CD4-positive, alpha-beta T cell treated with Interferon alpha-2 for 1 hour (primary cell): Measurements from ENCODE around the gene LPCAT1.
"Not testable (repeated sequence)": the region's sequence is repeated elsewhere in the genome, so short reads cannot be mapped to it uniquely, and the experiment has no call there.

Experiments
- DNase-seq, 2 donors: peaks; one replicate each; pipeline ENCODE4 v3.0.0-alpha.2; 2020 to 2022

The LPCAT1 gene

DNA sequence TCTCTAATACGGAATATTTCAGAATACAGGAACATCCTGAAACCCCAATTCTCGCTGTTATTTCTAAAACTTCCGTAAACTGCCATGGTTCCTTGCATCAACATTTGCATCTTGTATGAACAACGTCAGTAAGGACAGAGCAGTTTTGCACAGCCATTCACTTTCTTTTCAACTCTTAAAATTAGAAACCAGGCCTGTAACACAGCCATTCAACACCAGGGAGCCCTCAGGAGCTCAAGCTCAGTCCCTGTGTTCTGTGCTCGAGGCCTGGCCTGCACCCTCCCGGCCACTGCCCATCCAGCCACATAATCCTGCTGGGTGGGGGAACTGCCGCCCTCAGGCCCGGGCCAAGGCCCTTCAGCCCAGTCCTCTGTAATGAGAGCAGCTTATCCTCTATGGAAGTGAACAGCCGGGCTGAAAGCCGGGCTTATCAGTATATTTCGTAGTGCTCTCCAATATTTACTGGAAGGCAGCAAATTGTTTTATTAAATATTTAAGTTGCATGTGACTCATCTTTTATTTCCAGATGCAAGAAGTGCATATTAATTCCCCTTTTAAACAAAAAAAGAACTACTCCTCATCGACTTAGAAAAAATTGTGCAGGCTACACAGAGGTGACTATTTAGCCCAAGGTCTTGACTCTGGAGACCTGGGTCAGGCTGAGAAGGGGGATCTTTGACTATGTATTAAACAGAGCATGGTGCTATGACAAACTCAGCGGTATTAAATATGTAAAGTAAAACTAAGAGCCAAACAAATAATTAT lies 45.3 kb downstream of the LPCAT1 start:
- DNase-seq = no peak

DNA sequence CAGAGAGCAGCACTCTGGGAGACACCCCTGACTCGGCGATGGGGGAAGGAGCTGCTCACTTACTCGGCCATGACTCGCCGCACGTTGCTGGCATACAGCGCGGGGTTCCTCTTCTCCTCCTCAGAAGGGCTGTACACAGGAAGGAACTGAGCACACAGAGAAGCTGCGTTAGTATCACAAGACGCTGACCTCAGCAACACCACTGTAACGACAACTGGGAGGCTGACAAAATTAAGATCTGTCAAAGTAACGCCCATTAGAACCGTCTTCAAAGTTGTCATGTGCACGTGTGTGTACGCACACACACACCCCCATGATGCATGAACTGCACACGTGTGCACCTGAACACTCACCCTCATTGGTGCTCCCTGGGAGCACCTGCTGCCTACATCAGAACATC lies 46.4 kb downstream of the LPCAT1 start:
- peak in 1 of 2 donors; percentile 75 for DNase-seq

DNA sequence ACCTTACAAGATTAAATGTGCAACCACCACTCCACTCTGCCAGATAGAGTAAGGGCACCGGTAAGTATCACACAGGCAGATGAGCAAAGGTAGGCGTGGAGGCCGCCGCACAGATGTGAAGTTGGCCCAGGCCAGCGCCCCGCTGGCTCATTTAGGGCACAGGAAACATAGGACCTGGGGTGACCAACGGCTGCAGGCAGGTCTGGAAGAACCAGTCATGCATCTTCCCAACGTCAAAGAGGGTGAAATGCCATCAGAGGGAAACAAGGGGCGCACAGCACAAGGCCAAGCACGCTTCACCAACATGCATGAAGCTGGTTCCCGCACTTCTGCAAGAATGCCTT lies 46.8 kb downstream of the LPCAT1 start:
- DNase-seq = no peak

DNA sequence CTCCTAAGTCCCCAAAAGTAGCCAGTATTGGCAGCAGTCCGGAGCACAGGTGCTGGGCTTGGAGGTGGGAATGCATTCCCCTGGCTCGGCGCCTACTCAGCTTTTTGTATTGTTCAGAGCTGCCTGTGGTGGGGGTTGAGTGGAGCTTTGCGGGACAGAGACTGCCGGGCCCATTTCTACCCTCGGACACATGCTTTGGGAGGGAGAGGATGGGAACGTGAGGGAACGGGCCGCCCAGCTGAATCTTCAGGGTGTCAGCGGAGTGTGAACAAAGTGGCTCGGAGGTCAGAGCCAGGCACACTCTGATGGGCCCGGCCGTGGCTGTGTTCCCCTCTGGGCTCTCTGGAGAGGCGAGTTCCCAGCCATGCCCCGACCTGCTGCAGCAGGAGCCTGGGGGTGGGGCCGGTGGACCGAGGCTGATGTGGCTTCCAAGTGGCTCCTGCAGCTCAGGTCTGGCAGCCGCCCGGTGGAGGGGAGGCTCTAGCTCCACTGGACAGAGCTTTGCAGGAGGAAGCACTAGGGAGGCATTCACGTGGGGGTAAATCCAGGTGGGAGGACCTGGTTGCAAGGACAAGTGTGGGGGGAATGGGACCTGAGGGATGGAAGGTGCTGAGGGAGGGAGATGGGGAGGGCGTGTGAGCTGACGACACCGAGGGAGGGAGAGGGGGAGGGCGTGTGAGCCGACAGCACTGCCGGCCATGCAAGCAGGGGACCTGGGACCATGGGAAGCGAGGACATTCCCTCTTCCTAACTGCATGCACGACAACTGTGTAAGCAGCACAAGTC lies 47.4 kb downstream of the LPCAT1 start:
- DNase-seq = no peak

DNA sequence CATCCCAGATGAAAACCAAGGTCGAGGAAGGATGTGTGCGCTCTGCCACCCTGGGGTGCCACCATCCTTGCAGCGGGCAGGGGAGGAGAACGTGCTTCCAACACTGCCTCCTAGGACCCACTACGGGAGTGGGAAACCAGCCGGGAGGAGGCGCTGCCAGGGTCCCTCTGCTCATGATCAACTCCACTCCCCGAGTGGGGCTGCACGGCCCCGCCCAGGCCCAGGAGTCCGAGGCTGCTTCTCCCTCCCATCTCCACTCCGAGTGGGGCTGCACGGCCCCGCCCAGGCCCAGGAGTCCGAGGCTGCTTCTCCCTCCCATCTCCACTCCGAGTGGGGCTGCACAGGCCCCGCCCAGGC lies 48.2 kb downstream of the LPCAT1 start:
- not testable (repeated sequence) for DNase-seq

DNA sequence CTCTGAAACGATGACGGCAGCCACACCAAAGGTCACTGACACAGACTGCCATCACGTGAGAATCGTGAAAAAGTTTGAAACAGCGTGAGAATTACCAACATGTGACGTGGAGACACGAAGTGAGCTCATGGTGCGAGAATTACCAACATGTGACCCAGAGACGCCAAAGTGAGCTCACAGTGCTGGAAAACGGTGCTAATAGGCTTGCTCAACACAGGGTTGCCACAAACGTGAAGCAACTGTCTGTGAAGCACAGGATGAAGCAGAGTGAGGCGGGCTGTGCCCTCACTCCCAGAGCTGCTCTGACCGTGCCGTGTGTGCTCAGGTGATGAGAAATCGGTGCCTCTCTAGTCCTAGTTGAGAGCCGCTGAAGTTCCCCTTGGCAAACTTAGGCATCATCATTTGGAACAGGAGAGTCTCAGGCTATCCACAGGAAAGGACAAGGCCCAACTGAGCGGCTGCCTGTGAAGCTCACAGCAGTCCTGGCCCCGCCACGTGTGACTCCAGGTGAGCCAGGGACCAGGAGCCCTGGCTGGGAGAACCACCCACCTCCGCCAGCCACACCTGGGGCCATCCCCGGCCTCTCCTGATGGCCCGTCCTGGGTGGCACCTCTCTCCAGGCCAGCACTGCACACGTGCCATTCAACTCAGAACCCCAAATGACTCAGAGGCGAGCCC lies 48.8 kb downstream of the LPCAT1 start:
- no peak for DNase-seq

DNA sequence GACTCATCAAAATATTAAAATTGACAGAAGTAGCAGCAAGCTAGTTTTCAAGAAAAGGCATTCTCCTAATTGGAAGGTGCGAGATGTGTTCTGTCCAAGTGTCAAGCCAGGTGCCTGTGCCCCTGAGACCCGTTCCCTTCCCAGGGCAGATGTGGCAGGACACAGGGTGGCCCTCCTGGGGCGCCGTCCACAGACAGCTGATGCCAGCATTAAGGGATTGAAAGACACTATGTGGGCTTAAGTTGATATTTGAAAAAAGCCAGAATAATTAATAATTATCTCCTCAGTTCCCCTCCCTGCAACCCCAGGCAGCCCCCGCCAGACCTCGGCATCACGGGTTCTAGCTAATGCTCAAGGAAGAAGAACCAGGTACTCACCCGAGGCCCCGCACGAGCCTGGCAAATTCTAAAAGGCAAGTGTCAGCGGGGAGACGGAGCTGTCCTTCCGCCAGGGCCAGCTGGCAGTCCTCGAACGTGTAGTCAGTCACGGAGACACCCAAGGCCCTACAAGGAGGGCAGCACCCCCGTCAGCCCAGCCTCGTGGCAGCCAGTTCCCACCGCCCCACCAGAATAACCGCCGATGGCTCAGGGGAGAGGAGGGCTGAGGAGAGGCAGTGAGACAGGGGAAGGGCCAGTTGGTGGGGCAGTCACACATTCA lies 49.4 kb downstream of the LPCAT1 start:
- no peak for DNase-seq

DNA sequence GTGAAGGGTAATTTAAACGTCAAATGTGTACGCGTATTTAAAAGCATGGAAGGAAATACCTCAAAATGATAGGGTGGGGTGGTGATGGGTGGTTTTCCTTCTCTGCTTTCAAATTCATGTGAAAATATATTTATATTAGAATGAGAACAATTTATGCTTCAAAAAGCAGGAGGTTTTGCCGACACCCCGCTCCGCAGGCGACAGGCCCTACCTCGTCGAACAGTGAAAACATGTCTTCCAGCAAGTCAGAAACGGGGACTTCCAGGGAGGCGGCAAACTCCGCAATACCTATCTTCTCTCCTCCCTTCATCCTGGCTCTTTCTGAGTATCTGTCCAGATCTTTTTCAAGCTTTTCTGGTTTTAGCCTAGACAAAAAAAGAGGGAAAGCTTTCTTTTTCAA lies 50.0 kb downstream of the LPCAT1 start:
- no peak for DNase-seq

DNA sequence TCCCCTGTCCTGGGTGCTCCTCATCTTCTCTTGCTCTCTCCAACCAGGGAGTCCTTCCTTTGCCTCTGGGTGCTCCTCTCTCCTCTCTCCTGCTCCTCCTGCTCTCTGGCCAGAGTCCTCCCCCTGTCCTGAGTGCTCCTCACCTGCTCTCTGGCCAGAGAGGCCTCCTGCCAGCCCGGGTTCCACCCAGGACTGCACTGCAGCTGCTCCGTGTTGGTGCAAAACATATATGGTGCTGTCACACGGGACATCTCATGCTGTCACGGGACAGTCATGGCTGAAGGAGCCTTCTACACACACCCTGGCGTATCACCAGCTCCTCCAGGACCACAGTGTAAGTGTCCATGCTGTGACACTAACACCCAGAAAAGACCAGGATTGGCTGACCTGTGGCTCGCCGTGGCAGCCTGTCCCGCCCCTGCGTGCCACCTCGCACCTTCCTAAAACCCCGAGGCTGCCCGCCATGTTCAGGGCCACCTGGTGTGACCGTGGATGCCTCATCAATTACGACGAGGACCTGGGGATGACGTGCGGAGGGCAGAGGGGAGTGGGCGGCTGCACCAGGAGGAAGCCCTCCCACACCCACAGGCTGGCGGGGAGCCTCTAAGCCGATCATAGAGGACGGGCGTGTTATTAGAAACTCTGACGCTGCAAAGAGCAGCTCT lies 50.7 kb downstream of the LPCAT1 start:
- DNase-seq = no peak

DNA sequence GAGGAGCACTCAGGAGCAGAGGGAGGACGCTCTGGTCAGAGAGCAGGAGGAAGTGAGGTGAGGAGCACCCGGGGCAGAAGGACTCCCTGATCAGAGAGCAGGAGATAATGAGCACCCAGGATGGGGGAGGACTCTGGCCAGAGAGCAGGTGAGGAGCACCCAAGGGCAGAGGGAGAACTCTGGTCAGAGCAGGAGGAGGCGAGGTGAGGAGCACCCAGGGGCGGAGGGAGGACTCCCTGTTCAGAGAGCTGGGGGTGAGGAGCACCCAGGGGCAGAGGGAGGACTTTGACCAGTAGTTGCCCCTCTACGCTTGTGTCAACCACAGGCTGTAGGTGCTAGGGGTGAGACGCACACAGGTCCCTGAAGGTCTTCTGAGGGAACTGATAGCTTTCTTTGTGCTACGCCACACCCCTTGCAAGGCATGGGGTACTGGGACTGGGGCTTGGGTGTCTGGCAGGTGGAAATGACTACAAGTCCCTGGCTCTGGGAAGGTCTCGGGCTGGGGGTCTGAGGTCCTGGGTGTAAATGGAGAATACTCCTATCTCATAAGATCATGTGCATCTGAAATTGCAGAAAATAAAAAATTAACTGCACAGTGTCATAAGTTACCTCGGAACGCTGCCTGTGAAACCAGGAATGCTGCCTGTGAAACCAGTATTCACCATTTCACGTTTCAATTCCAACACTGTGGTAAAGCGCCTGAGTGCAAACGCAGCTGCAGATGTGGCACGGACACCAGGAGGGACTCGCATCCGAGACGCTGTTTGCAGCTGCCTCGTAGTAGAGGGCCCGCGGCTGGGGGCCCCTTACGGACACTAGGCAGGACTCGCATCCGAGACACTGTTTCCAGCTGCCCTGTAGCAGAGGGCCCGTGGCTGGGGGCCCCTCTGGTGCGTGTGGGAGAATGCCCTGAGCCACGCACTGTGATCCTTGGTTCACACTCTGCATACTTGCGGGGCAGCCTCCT lies 51.5 kb downstream of the LPCAT1 start:
- no peak for DNase-seq

DNA sequence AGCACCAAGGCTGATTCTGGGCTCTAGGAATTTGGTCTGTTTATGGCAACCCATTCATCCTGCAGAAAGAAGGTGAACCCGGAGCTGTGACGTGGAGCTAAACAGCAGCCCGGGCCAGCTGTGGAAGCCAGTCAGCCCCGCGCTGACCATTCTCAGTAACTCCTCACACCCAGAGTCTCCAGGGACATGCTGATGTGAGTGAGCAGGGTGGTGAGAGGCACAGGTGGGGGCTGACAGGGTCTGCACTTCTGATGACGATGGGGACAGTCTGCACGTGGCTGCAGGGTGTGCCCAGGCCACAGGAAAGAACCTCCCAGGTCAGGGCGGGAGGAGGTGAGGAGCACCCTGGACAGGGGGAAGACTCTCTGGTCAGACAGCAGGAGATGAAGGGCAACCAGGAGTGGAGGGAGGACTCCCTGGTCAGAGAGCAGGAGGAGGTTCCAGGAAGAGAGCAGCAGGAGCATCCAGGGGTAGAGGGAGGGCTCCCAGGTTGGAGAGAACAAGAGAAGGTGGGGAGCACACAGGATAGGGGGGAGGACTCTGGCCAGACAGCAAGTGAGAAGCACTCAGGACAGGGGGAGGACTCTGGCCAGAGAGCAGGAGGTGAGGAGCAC lies 52.4 kb downstream of the LPCAT1 start:
- no peak for DNase-seq

DNA sequence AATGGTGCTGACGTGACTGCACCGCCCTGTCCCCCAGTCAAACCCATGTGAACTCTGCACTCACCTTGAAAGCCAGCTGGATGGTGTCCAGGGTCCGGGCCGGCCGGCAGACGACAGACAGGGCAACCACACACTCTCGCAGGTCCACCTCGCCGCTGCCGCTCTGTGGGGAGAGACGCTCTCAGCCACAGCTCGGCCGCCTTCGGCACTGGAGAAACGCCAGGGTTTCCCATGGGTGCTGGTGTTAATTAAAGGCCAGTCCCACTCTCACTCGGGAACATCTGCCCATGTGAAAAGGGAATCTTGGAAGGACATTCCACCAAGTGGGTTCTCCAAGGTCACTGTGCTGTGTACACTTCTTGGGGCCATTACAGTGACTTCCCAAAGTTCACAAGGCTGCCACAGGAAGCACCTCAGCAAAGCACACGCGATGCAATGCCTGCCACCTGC lies 53.0 kb downstream of the LPCAT1 start:
- DNase-seq = no peak

DNA sequence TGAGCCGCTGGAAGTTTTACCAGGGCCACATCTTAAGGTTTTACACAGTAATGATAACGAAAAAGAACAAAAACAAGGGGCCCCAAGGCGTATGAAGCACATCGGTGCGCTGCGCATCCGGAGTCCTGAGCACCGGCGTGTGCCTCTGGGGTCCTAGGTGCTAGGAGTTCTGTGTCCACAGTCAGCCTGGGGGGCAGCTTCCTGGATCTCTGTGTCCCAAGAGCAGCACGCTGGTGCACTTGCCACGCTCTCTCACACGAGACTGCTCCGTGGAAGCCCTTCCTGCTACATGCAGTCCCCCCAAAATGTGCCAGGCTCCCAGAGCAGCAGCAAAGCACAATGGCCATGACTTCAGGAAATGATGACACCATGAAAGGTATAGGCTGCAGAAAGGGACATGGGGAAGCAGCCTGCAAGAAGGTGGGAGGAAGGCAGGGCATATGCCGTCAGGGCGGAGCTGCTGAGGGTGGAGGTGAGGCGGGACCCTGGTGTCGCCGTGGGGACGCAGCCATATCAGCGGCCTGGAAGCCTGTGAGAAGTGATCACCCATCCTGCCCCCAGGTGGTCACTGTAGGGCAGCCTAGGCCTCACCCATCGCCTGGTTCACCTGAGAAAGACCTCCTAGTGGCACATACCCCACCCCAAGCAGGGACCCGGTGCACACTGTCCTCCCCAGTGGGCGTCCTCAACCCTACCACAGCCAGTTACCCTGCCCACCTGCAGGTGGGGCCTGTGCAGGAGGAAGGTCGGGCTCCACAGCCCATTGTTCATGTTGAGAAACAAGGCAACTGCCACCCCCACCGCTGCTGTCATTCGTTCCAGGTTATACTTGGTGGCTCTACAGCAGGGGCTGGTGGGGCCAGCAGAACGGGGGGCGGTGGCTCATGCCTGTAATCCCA lies 54.9 kb downstream of the LPCAT1 start:
- no peak for DNase-seq

DNA sequence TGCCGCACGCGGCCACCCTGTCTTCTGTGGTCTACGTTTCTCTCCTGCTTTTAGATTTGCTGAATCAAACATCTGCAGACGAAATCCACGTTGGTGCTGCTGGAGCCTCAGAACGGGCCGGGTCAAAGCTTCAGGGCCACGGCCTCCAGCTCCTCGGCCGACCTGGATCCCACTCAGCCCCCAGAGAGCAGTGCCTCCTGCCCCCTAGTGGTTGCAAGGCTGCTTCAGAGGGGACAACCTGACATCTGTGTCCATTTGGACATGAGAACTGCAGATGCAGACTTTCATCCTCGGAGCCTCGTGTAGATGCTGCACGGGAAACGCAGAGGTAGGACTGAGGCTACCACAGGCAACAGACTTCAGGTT lies 55.5 kb downstream of the LPCAT1 start:
- DNase-seq = peak in 1 of 2 donors; percentile 31

DNA sequence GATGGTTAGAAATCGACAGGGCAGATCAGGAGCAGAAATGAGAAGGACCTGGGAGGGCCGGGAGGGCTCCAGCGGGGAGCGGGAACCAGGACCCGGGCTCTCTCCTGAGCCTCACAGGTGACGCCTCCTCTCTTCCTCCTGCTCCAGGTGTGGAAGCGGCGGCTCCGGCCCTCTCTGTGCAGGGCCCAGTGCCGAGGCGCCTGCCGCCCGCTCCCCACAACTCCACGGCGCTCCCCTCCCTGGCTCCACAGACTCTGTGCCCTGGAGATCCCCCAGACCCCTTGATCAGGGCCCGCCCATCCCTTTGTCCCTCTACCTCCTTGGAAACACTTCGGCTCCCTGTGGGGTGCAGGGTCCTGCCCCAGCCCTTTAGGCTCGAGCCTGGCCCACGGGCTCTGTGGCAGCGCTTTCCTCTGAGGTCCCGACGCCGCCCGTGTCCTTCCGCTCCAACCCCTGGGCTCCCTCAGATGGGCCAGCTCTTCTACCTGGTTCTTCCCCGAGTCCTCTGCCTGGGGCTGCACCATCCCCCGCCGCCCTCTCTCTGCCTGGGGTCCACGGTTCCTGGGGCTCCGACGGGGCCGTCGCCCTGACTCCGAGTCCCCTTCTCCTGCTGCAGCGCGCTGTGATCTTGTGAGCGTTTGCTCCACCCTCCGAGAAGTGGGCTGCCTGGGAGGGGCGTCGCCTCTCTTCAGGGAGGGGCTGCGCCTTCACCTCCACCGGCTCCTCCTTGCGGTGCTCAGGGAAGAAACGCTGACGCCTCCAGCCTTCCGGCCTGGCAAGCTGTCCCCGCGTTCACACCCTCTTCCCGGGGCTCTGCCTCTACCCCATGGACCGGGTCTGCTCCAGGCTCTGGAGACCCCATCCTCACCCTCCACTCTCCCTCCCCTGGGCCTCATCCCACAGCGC lies 56.2 kb downstream of the LPCAT1 start:
- DNase-seq = no peak

DNA sequence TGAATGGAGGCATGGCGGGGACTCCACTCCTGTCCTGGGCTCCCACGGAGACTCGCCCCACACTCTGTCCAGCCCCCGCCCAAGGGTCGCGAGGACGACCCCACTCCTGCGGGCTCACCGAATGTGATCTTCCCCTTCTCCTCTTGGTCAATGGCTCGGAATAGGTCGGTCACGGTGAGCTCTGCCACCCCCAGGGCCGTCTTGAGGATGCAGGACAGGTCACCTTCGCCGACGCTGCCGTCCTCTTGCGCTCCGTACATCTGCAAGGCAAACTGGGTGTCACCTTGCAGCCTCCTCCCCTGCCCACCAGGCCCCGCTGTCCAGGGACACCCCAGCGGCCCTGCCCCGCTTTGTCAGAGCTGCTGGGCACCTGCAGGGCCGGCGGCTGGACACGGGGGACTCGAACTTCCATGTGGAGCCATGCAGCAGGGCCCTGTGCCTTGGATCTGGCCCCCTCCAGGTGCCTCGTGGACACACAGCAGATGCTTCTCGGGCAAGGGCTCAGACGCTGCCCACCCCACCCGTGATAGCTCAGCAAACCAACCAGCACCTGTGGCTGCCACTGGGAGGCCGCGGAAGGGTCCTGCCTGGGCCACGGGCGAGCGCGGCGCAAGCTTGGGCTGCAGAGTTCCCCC lies 57.0 kb downstream of the LPCAT1 start:
- no peak for DNase-seq

DNA sequence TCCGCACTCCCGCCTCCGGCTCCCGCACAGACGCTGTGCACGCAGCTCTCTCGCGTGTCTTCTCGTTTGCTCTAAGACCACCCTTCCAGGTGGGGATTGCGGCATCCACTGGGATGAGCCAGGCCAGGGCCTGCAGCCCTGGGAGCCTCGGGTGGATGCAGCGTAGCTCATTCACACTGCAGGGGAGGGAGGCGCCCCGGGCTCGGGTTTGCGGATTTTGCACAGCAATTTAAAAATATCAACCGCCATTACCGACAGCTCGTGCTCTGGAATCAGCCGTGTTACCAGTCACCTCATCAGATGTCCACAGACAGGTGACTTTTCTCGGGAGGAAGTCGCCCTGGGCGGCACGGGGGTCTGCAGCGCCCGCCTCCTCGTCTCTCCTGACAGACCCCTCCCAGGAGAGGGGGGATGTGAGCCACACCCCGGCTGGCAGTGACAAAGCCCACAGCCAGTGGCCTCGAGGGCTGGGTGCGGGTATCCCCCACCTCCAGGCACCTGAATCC lies 57.7 kb downstream of the LPCAT1 start:
- no peak for DNase-seq

DNA sequence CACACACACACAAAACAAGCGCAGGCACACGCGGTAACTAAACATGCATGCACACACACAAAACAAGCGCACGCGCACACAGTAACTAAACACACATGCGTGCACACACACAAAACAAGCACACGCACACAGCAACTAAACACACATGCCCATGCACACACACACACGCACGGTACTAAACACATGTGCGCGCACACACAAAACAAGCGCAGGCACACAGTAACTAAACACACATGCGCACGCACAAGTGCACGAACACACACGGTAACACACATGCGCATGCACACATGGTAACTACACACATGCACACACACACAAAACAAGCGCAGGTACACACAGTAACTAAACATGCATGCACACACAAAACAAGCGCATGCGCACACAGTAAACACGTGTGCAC lies 58.6 kb downstream of the LPCAT1 start:
- no peak for DNase-seq
